Ascending aorta (tissue), 2 donors: ENCODE results near the gene NPPB. TPM values are rescaled to one million over a fixed set of nuclear protein-coding genes. Genes with fewer than 3 reads are reported as not detected.

Experiments
- DNase-seq, 2 donors: peaks; one replicate each; pipeline ENCODE4 v3.0.0-alpha.2; 2019; ENCODE audit warnings: low spot score in 2 of 2
- H3K27ac ChIP-seq, 2 donors: fragments of 200-600 bp; sonication (generic); one replicate each; pipeline ENCODE4 v1.5.1; 2016 to 2017; ENCODE audit warnings: mild to moderate bottlenecking in 1 of 2
- H3K27me3 ChIP-seq: fragments of 200-600 bp; sonication (generic); one replicate; pipeline ENCODE4 v1.5.1; 2017
- H3K36me3 ChIP-seq, 2 donors: fragments of 200-600 bp; sonication (generic); one replicate each; pipeline ENCODE4 v1.5.1; 2016
- H3K4me1 ChIP-seq, 2 donors: fragments of 200-600 bp; sonication (generic); one replicate each; pipeline ENCODE4 v1.5.1; 2016 to 2017; ENCODE audit warnings: mild to moderate bottlenecking in 1 of 2
- H3K4me3 ChIP-seq, 2 donors: fragments of 200-600 bp; sonication (generic); one replicate each; pipeline ENCODE4 v1.5.1; 2016 to 2017; ENCODE audit warnings: mild to moderate bottlenecking in 1 of 2
- H3K9me3 ChIP-seq, 2 donors: fragments of 200-600 bp; sonication (generic); one replicate each; pipeline ENCODE4 v1.5.1; 2016
- CTCF ChIP-seq, 3 experiments: fragments of 200-600 bp in 2 of 3; fragments of 450-650 bp in 1 of 3; sonication (generic) in 2 of 3; IDR thresholded peaks; one replicate each; pipeline ENCODE4 v1.5.1; 2016 to 2019; ENCODE audit warnings: antibody characterized with exemption in 3 of 3, mild to moderate bottlenecking in 1 of 3, moderate library complexity in 1 of 3
- intact Hi-C: fragments of 100-400 bp; cut with DNase I; formaldehyde crosslinking; loops from one replicate; pipeline ENCODE4 v1.15.1; 2023
- total RNA-seq: library from RNA; depleted of rRNA; stranded (reverse); fragments of >200 nt; gene quantifications from one replicate; pipeline ENCODE4 v1.1.0, GENCODE V29; 2016

The NPPB gene
- total RNA-seq, 1 donor from 2014 or later = not detected

GRCh38 chr1:11858968-11859871, 475 bp upstream of the NPPB start:
- TF ChIP-seq CTCF (IDR thresholded peaks at IDR 0.05) = peak in 2 of 3 experiments; percentile 11 to 18
- intact Hi-C loops = no loop called here
- Histone ChIP-seq H3K9me3 (no peaks in the 10 kb centered on the region), H3K27ac (no peak overlapping the region), H3K4me1 (no peaks in the 10 kb centered on the region), H3K36me3 (no peaks in the 10 kb centered on the region), H3K4me3 (no peak overlapping the region), H3K27me3 (peaks cover 11% of the 10 kb centered on the region)
- no peak for DNase-seq

DNA sequence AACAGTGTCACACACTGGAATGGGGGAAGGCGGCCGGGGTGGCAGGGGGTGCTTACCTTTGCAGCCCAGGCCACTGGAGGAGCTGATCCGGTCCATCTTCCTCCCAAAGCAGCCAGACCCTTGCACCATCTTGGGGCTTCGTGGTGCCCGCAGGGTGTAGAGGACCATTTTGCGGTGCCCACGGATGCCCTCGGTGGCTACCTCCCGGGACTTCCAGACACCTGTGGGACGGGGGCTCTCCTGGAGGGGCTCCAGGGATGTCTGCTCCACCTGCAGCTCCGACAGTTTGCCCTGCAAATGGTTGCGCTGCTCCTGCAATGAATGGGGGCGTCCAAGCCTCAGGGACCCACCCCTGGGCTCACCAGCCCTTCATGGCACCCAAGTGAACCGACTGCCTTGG, 587 bp downstream of the NPPB start:
- Histone ChIP-seq H3K27ac (no peak overlapping the region), H3K9me3 (no peaks in the 10 kb centered on the region), H3K27me3 (peaks cover 11% of the 10 kb centered on the region), H3K4me1 (no peaks in the 10 kb centered on the region), H3K36me3 (no peaks in the 10 kb centered on the region), H3K4me3 (no peak overlapping the region)
- no peak for DNase-seq
- intact Hi-C loops = no loop called here
- no peak for TF ChIP-seq CTCF (IDR thresholded peaks at IDR 0.05)

- Histone ChIP-seq H3K4me1 (no peaks in the 10 kb centered on the region), H3K27ac (no peak overlapping the region), H3K9me3 (no peaks in the 10 kb centered on the region), H3K27me3 (peaks cover 11% of the 10 kb centered on the region), H3K36me3 (no peaks in the 10 kb centered on the region), H3K4me3 (no peak overlapping the region)
- no peak for DNase-seq
- TF ChIP-seq CTCF (IDR thresholded peaks at IDR 0.05) = no peak
- intact Hi-C loops = no loop called here
These were observed 1.4 kb downstream of the NPPB start for GRCh38 chr1:11857164-11857851.

DNA sequence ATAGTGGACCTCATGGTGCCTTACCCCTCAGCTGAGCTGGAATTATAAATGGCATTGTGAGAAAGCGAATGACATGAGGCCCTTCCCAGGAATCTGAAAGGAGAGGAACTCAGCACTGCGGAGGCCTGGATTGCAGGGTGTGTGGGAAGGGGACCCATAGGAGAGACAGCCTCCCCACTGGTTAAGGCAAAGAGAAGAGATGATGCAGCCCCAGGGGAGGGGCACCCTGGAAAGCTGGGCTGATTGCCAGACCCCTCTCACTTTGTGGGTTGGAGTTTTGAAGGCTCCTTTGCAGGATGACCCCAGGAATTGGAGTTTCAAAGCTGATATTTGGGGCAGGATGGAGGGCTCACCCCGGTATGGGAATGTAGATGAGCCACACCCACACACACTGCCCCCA, 2.0 kb downstream of the NPPB start:
- DNase-seq = no peak
- TF ChIP-seq CTCF (IDR thresholded peaks at IDR 0.05) = no peak
- Histone ChIP-seq H3K27ac (no peak overlapping the region), H3K4me3 (no peak overlapping the region), H3K27me3 (peaks cover 11% of the 10 kb centered on the region), H3K36me3 (no peaks in the 10 kb centered on the region), H3K4me1 (no peaks in the 10 kb centered on the region), H3K9me3 (no peaks in the 10 kb centered on the region)
- intact Hi-C loops = no loop called here

DNA sequence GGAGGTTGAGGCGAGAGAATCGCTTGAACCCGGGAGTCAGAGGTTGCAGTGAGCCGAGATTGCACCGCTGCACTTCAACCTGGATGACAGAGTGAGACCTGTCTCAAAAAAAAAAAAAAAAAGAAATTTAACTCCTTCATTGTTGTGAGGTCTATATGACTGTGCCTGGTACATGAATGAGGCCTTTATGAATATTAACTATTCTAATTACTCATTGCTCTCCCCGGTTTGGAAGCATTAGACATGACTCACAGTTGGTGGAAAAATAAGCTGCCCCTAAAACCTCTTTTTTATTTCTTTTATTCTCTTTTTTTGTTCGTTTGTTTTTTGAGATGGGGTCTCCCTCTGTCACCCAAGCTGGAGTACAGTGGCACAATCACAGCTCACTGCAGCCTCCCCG, 3.3 kb downstream of the NPPB start:
- DNase-seq = no peak
- intact Hi-C loops = no loop called here
- peaks cover 11% of the 10 kb centered on the region for H3K27me3 ChIP-seq

More for the DNA sequence above, 3.3 kb downstream of the NPPB start:
- Histone ChIP-seq H3K27ac (no peak overlapping the region), H3K4me1 (no peaks in the 10 kb centered on the region), H3K4me3 (no peak overlapping the region), H3K9me3 (no peaks in the 10 kb centered on the region), H3K36me3 (no peaks in the 10 kb centered on the region)
- no peak for TF ChIP-seq CTCF (IDR thresholded peaks at IDR 0.05)
